IPS DF 4.7 (cell line): Measurements from ENCODE around the gene CYP4F22.

Experiments used
- DNase-seq: peaks from one replicate; pipeline ENCODE4 v3.0.0-alpha.2; 2013; ENCODE audit warnings: low spot score; ENCODE audit errors: extremely low read depth

Gene CYP4F22

GRCh38 chr19:15534957-15535864 is 26.9 kb downstream of the CYP4F22 start:
- no peak for DNase-seq

DNA sequence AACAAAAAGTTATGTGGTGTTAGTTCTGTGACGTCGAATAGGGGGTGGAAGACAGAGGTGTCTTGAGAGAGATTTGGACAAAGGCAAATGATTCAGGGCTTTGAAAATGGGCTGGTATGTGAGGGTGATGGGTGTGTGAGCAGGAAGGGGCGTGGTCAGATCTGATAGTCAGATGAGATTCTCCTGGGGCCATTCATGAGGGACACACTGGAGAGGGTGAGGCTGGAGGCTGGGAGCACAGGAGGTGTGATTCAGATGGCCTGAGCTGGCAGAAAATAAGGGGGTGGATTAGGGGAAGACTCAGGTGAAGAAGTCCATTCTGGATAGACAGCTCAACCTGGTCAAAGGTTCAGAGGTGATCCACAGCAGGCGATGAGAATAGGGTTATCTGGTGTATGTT is 28.0 kb downstream of the CYP4F22 start:
- no peak for DNase-seq

DNA sequence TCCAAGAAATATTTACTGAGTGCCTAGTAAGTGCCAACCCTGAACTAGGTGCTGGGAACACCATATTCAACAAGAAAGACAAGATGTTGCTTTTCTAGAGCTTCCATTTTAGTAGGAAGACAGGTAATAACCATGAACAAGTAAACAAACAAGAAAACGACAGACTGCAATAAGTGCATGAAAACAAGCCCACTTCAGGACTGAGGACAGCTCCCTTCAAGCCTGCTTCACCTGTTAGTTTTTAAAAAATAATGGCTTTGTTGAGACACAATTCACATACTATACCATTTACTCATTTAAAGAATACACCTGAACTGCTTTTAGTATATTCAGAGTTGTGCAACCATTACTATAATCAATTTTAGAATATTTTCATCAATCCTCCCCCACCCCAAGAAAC is 30.4 kb downstream of the CYP4F22 start:
- no peak for DNase-seq

GRCh38 chr19:15539638-15540037 is 31.3 kb downstream of the CYP4F22 start:
- no peak for DNase-seq

GRCh38 chr19:15540435-15540834 is 32.1 kb downstream of the CYP4F22 start:
- DNase-seq, result no peak

DNA sequence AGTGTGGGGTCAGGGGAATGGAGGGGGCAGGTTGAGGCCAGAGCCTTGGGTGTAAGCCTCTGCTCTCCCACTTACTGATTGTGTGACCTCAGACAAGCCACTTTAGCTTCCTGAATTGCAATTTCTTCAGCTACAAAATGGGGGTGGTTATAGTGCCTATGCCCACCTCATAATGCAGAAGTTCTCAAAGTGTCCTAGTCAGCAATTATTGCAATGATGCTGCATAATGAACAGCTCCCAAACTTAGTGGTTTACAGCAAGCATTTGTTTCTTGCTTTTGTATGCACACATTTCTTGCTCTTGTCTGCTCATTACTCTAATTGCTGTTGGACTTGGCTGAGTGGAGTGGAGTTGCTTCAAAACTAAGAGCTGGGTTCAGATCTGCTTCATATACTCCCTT is 36.0 kb downstream of the CYP4F22 start:
- DNase-seq, result no peak

GRCh38 chr19:15544970-15545369 is 36.6 kb downstream of the CYP4F22 start:
- DNase-seq, result no peak

DNA sequence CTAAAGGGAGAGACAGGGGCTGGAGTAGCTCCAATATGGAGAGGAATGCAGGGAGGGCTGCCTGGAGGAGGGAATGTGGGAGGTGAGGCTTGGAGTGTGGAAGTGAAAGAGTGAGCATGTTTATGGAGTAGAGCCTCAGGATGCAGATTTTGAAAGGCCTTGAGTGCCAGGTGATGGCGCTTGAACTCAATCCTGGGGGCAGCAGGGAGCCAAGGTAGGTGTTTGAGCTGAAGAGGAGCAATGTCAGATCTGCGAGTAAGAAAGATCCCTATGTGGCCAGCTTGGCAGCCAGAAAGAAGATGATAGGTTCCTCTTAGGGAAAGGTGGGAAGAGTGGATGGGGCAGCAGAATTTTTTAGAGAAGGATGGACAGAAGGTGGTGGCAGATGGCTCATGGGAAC is 40.3 kb downstream of the CYP4F22 start:
- no peak for DNase-seq

DNA sequence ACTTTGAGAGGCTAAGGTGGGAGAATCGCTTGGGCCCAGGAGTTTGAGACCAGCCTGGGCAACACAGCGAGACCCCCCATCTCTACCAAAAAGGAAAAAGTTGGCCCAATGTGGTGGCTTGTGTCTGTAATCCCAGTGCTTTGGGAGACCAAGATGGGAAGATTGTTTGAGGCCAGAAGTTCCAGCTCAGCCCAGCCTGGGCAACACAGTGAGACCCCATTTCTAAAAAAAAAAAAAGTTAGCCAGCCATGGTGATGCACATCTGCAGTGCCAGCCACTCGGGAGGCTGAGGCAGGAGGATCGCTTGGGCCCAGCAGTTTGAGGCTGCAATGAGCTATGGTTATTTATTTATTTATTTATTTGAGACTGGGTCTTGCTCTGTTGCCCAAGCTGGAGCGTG is 41.3 kb downstream of the CYP4F22 start:
- no peak for DNase-seq

- DNase-seq, result no peak
Measured at GRCh38 chr19:15550273-15550672, 41.9 kb downstream of the CYP4F22 start.

DNA sequence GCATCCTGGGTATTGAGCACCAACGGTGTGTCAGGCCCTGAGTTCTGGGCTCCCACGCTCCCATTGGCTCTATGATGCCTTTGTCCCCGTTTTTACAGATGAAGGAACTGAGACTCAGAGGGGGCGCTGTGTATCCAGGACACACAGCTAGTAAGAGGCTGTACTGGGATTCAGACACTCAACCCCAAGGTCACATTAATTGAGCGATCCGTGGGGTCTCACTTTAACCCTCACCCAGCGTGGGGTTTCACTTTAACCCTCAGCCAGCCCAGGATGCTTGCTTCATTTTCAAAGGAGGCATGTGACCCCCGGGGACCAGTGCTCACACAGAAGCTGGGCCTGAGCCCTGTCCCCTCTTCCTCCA is 42.6 kb downstream of the CYP4F22 start:
- no peak for DNase-seq

DNA sequence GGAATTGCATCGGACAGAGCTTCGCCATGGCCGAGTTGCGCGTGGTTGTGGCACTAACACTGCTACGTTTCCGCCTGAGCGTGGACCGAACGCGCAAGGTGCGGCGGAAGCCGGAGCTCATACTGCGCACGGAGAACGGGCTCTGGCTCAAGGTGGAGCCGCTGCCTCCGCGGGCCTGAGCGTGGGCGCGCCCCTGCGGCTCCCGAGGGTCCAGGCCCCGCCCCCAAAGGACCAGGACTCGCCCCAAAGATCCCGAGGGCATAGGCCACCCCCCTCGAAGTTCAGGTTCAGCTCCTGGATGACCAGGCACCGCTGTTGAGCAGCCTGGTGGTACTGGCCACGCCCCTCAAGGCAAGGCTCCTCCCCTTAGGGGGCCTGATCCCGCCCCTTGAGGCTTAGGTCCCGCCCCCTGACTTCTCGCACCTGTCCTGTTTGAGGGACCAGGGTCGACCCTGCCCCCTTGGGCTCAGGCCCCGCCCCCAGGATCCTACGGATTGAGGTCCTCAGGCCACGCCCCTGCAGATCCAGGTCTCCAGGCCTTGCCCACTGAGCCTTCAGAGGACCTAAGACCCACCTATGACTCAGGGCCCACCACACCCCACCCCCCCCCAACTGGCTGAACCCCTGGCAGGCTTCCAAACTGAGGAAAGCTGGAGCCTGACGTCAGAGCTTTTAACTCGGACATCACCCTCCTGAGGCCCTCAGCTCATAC is 43.1 kb downstream of the CYP4F22 start:
- peak; percentile 7 for DNase-seq

DNA sequence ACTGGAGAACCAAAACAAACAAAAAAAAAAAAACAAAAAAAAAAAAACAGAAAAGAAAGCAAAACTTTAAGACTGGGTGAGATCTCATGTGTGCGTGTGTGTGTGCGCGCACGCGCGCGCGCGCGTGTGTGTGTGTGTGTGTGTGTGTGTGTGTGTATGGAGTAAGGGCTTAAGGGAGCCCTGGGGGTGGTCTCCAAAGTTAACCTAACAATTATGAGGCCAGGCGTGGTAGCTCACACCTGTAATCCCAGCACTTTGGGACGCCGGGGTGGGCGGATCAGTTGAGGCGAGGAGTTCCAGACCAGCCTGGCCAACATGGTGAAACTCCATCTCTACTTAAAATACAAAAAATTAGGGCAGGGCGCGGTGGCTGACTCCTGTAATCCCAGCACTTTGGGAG is 46.7 kb downstream of the CYP4F22 start:
- DNase-seq, result no peak

DNA sequence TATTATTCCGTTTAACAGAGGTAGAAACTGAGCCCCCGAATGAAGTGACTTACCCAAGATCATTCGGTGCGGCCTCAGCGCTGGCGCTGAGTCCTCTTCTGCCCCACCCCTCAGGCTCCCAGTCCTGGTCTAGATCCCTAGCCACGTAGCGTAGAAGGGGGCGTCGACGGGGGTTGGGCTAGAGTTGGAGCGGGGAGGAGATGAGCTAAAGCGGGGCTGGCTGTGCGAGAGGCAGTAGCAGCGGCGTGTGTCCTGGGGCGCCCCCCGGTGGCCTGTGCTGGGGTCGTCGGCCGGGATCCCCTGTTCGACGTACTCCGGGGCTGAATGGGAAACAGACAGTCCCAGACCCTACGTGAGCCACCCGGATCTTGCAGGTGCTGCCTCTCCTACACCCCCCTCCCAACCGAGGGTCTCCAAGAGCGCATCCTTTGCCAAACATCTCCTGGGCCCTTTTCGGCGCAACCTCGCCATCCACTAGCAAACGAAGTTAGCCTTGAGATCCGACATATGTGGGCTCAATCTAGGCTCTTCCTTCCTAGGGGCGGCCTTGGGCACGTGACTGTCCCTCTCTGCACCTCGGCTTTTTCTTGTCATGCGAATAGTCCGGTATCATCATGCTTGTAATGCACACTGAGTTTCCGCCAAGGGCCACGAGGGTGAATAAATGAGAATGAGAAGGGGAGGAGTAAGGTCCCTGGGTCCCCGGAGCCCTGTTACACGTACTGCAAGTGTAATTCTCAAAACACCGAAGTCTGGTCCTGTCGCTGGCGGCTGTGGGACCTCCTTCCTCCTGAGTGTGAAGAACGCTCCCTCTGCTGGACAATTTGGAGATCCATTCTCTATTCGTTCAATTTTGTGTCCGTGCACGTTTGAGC is 47.7 kb downstream of the CYP4F22 start:
- peak; percentile 64 for DNase-seq

GRCh38 chr19:15556634-15557181 is 48.4 kb downstream of the CYP4F22 start:
- no peak for DNase-seq

DNA sequence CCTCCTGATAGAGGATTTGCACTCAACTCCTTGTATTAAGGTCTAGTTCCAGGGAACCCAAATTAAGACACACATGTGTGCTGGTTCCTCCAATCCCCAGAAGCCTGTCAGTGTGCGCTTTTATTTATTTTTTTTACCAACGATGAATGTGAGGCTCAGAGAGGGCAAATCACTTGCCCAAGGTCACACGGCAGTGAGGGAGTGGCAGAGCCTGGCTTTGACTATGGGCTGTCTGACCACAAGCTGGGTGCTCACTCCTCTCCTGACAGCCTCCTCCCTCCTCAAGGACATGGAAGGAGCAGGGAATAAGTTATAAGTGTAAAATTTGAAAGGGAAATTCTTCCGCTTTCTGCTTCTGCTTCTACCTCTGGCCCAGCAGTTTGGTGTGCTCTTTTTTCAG is 48.9 kb downstream of the CYP4F22 start:
- DNase-seq, result no peak

GRCh38 chr19:15562145-15562544 is 53.8 kb downstream of the CYP4F22 start:
- no peak for DNase-seq

DNA sequence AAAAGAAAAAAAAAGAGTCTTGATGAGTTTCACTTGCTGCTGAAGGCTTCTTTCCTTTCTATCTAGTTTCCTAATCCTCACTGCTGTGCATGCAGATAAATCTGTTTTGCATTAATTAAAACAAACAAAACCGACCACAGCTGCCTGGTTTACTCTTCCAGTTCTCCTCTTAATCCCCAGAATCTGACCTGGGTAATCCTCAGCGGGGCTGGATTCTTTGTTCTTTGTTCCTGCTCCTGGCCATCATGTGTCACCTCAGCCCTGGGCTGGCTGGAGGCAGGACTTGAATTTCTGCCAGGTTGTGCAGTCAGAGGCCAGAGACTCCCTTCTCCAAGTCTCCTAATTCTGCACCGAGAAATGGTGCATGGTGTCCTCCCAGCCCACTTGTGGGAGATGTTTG is 54.5 kb downstream of the CYP4F22 start:
- no peak for DNase-seq

GRCh38 chr19:15563325-15563794 is 55.0 kb downstream of the CYP4F22 start:
- no peak for DNase-seq

DNA sequence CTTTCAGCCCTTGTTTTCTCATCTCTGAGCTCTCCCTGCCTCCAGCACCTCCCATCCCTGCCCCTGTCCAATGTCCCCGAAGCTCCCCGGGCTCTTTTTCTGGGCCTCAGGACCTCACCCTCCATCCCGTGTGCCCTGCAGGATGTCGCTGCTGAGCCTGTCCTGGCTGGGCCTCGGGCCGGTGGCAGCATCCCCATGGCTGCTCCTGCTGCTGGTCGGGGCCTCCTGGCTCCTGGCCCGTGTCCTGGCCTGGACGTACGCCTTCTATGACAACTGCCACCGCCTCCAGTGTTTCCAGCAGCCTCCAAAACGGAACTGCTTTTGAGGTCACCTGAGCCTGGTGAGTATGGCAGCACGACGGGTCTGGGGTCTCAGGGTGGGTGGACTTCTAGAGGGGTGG is 55.6 kb downstream of the CYP4F22 start:
- no peak for DNase-seq

- no peak for DNase-seq
Measured at GRCh38 chr19:15564534-15565168, 56.3 kb downstream of the CYP4F22 start.
